GM18526 (cell line): ENCODE measurements around the gene ATP5F1C.

ENCODE experiments used
- POLR2A ChIP-seq: IDR thresholded peaks from 3 replicates; pipeline ENCODE4 v1.6.1; 2011; ENCODE audit not compliant: insufficient read length; ENCODE audit errors: extremely low read depth

Gene ATP5F1C

DNA sequence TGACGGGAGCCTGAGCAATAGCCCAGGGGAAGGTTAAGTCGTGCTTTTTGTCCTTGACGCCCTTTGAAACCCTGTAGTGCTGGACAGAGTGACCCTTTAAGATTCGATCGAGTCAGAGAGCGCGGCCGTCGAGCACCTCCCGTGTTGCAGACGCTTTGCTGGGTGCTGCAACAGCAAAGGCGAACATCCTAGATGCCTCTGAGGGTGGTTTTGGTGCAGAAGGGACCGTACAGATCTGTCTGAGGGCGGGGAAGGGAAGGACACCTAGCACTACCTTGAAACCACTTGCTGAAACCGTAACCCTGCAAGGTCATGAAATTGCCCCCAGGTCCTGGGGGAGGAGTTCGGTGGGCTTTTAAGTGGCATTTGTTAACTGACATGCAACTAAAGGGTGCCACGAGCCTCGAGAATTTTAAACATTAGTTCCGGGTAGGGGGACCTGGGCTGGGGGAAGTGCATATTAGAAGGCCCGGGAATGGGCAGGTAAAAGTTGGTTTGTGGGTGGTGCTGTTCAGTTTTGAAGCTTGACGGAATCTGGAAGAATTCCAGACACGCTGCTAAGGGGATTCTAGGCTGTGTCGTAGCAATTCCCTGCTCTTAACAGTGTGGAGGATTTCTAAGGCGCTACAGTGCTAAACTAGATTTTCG, 786 bp downstream of the ATP5F1C start:
- no peak for TF ChIP-seq POLR2A

GRCh38 chr10:7789390-7789789, 1.4 kb downstream of the ATP5F1C start:
- TF ChIP-seq POLR2A: no peak

GRCh38 chr10:7792541-7792940, 4.6 kb downstream of the ATP5F1C start:
- TF ChIP-seq POLR2A: no peak

GRCh38 chr10:7794251-7795026, 6.5 kb downstream of the ATP5F1C start:
- no peak for TF ChIP-seq POLR2A

DNA sequence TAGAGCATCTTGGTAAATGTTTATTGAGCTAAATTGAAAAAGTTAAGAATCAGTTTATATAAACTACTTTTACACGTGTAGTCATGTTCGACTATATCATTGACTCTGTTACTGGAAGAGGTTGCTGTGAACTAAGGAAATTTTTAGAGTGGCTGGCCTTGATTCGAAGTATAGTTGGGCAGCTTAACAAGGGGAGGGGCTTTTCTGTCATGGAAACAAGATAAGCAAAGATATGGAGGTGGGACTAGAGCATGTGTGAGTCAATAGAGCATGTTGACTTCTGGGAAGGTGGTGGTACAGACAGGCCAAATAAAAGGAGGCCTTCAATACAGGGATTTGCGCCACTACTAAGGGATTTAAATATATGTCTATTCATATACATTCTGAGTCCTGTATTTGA, 7.6 kb downstream of the ATP5F1C start:
- TF ChIP-seq POLR2A: no peak

GRCh38 chr10:7797582-7797981, 9.6 kb downstream of the ATP5F1C start:
- no peak for TF ChIP-seq POLR2A

GRCh38 chr10:7802606-7803005, 14.6 kb downstream of the ATP5F1C start:
- TF ChIP-seq POLR2A: no peak

DNA sequence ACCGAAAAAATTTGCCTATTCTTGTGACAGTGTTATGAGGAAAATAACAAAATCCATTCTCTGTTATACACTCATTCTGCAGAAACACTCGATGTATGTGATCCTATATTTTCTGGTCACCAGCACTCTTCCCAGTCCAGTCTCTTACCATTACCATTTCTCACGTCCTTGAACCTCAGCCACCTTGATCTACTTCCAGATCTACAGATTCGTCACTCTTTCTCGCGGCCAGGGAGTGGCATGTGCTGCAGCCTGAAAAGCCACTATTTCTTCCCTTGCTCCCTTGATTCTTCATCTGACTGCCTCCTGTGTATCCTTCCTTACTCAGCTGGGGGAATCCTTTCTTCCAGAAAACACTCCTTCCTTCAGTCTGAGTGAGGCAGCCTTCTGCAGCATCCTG, 16.2 kb downstream of the ATP5F1C start:
- TF ChIP-seq POLR2A: no peak

DNA sequence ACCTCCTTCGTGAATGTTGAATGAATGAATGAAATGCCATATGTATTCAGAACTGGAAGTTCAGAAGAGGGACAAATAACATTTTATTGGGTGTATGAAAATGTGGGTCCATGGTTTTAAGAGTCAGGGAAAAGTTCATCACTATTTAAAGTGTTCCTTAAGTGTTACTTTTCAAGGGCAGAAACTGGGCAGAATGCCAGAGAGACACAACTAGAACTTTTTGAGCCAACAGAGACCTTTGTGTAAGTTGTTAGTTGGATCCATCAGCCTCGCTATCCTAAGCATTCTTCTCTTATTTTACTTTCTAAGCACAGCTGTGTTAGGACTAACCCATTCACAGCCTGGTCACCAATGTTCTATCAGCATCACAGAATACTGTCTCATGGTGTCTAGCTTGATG, 16.8 kb downstream of the ATP5F1C start:
- no peak for TF ChIP-seq POLR2A

DNA sequence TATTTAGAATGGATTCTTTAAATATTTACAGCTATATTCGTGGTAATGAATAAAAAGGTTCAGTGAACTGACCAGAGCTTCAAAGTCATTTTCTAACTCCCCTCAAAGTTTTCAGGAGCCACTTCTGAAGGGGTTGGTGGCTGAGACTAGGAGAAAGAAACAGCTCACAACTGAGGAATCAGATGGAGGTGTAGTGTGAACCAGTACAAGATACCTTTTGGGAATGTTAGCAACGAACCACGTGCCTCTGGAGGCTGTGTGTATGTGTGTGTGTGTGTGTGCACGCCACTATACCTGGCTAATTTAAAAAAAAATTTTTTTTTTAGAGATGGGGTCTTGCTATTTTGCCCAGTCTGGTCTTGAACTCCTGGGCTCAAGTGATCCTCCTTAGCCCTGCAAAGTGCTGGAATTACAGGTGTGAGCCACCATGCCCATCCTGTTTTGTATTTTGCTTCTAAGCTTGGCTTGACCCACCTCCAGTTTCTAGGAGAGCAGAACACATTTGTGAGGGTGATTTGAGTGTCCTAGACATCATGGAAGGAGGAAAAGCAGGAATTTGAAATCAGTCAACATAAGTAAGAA, 20.8 kb downstream of the ATP5F1C start:
- TF ChIP-seq POLR2A: no peak

- no peak for TF ChIP-seq POLR2A
Measured at GRCh38 chr10:7810443-7810842, 22.5 kb downstream of the ATP5F1C start.

GRCh38 chr10:7811000-7811399, 23.0 kb downstream of the ATP5F1C start:
- no peak for TF ChIP-seq POLR2A

GRCh38 chr10:7813481-7813880, 25.5 kb downstream of the ATP5F1C start:
- no peak for TF ChIP-seq POLR2A

DNA sequence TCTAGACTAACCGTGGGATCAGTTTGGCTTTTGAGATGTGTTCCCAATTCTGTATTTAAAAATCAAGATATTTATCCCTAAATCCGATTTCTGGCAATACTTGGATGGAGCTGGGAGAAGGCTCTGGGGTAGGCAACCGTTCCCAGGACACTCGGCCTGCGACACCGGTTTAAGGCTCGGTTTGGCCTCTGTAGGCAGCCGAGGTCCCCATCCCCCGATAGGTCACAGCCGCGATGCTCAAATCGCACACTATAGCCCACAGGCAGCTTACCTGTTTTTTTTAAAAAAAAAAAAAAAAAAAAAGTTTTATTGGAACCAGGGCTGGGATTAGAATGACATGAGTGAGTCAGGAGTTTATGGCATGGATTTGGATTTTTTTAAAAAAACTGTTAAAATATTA, 29.6 kb downstream of the ATP5F1C start:
- no peak for TF ChIP-seq POLR2A

DNA sequence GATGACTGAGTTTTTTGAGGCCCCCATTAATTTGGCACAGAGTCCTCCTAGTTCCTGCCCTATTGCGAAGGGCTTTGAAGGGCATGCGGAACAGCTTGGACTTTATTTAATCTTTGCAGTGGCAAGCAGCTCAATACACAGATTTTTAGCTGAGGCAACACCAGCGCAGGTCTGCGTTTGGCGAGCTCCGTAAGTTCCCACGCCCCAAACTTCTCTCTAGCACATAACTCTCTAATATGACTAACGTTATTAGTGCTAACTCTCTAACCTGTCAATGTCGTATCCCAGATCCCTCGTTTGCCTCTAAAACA, 30.0 kb downstream of the ATP5F1C start:
- no peak for TF ChIP-seq POLR2A

- peak; percentile 90 for TF ChIP-seq POLR2A
Measured at GRCh38 chr10:7818295-7819120, 30.5 kb downstream of the ATP5F1C start, which contains the start of gene TAF3. TAF3 (plus strand) TSS chr10:7818505; CDS start chr10:7818710, 205 bp downstream.
